Activated gamma-delta T cell (primary cell): ENCODE measurements around the gene EDEM2.
"Not testable (repeated sequence)": the region's sequence is repeated elsewhere in the genome, so short reads cannot be mapped to it uniquely, and the experiment has no call there.

Experiments used
- DNase-seq: peaks from one replicate; lab custom pipeline; 2025; lab: John Stamatoyannopoulos, UW

The EDEM2 gene

GRCh38 chr20:35087355-35087754 is 59.8 kb downstream of the EDEM2 start:
- no peak for DNase-seq

- no peak for DNase-seq
Observed at GRCh38 chr20:35085477-35086225, 61.5 kb downstream of the EDEM2 start.

DNA sequence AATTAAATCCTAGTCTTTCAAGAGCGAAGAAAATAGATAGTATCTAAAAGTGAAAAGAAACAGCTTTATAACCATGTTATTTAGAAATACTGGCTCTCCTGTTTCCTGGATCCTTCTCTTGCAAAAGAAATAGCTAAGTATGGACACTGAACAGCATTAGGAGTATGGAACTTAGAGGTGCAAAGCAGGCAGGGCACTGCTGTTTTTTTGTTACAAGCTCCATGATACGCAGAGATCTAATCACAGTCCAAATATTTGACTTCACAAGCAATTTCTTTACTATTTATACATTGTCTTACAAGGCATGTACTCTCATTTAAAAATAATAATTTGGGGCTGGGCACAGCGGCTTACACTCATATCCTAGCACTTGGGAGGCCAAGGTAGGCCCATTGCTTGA is 62.1 kb downstream of the EDEM2 start:
- DNase-seq: no peak

- DNase-seq: not testable (repeated sequence)
Observed at GRCh38 chr20:35080348-35080642, 66.8 kb downstream of the EDEM2 start.

DNA sequence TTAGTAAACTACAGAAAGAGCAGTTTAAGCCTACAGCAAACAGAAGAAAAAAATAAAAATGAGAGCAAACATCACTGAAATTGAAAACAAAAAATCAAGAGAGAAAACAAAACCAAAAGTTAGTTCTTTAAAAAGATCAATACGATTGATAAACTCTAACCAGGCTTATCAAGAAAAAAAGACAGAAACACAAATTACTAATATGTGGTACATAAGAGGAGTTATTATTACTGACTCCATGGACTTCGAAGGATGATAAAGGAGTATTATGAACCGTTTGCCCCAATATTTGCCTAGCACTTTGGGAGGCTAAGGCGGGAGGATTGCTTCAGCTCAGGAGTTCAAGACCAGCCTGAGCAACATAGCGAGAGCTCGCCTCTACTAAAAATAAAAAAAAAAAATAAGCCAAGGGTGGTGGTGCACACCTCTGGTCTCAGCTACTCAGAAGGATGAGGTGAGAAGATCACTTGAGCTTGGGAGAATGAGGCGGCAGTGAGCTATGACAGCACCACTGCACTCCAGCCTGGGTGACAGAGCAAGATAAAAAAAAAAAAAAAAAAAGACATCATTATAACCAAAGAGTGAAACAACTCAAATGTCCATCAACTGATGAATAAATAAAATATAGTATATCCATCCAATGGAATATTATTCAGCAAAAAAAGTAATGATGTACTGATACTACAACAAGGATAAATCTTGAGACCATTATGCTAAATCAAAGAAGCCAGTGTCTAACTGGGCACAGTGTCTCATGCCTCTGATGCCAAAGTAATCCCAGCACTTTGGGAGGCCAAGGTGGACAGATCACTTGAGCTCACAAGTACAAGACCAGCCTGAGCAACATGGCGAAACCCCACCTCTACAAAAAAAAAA is 67.4 kb downstream of the EDEM2 start:
- no peak for DNase-seq

DNA sequence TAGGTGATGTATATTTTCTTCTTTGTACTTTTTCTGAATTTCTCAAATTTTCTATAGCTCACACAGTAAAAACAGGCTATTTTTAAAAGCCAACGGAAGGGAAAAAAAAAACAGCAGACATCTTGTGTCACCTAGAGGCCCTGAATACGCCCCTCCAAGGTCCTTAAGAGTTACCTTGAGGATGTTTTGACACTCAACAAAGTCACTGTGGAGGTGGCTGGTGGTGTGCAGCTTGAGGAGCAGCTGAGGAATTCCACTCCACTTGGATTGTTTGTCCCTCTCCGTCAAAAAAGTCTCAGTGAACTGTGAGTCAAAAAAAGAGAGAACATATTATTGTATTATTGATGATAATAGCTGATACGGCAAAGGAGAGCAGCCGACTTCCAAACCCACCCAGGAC is 69.3 kb downstream of the EDEM2 start:
- DNase-seq: no peak

GRCh38 chr20:35077341-35077740 is 69.8 kb downstream of the EDEM2 start:
- DNase-seq: no peak

- DNase-seq: not testable (repeated sequence)
Observed at GRCh38 chr20:35071436-35072153, 75.5 kb downstream of the EDEM2 start.

- DNase-seq: no peak
Observed at GRCh38 chr20:35066194-35066593, 80.9 kb downstream of the EDEM2 start.
